ENCODE data around the gene PCP4. TPM values are rescaled to one million over a fixed set of nuclear protein-coding genes. Genes with fewer than 3 reads are reported as not detected.

The PCP4 gene
- total RNA-seq, 4 donors from 2014 or later, result not detected

DNA sequence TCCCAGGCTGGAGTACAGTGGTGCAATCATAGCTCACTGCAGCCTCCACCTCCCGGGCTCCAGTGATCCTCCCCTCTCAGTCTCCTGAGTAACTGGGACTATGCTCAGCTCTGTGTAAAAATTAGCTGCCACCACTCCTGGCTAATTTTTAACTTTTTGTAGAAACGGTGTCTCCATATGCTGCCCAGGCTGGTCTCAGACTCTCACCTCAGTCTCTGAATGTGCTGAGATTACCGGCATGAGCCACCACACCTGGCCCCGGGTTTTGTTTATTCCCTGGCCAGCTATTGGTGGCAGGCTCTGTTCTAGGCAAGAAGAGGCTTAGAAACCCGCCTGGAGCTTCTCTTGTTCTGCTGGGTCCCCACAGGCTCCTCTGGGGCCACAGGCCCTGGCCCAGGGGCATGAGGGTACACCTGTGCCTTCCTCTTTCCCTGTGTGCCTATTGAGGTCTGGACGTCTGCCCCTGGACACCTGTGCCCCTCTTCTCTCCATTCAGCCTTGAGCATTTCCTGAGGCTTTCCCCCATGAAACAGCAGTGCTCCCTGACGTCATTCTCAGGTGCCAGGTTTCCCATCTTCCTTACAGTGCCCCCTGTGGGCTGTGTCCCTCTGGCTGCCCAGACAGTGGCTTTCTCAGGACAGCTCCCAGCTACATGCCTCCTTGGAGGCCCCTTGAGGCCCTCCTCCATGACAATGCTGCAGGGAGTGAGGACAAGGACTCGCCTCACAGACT lies 57.5 kb downstream of the PCP4 start:
- Histone ChIP-seq H3K36me3 (no peaks in the 10 kb centered on the region), H3K4me3 (no peak overlapping the region), H3K27ac (no peak overlapping the region), H3K4me1 (no peaks in the 10 kb centered on the region), H3K9me3 (no peaks in the 10 kb centered on the region), H3K27me3 (no peaks in the 10 kb centered on the region)
- intact Hi-C loops (cut with DNase I; ENCODE audit: low total_unique reads) (no loop called here), in situ Hi-C loops (cut with MboI; ENCODE audit: low sequenced_read_pairs in 4 of 4) (no loop called here)
- ATAC-seq (no peak), DNase-seq (no peak)
- no peak for TF ChIP-seq POLR2A (IDR thresholded peaks at IDR 0.05)
- TF ChIP-seq, protein P1, sequence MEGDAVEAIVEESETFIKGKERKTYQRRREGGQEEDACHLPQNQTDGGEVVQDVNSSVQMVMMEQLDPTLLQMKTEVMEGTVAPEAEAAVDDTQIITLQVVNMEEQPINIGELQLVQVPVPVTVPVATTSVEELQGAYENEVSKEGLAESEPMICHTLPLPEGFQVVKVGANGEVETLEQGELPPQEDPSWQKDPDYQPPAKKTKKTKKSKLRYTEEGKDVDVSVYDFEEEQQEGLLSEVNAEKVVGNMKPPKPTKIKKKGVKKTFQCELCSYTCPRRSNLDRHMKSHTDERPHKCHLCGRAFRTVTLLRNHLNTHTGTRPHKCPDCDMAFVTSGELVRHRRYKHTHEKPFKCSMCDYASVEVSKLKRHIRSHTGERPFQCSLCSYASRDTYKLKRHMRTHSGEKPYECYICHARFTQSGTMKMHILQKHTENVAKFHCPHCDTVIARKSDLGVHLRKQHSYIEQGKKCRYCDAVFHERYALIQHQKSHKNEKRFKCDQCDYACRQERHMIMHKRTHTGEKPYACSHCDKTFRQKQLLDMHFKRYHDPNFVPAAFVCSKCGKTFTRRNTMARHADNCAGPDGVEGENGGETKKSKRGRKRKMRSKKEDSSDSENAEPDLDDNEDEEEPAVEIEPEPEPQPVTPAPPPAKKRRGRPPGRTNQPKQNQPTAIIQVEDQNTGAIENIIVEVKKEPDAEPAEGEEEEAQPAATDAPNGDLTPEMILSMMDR (IDR thresholded peaks at IDR 0.05 in 4 of 5, conservative IDR thresholded peaks at IDR 0.05 in 1 of 5), result no peak

DNA sequence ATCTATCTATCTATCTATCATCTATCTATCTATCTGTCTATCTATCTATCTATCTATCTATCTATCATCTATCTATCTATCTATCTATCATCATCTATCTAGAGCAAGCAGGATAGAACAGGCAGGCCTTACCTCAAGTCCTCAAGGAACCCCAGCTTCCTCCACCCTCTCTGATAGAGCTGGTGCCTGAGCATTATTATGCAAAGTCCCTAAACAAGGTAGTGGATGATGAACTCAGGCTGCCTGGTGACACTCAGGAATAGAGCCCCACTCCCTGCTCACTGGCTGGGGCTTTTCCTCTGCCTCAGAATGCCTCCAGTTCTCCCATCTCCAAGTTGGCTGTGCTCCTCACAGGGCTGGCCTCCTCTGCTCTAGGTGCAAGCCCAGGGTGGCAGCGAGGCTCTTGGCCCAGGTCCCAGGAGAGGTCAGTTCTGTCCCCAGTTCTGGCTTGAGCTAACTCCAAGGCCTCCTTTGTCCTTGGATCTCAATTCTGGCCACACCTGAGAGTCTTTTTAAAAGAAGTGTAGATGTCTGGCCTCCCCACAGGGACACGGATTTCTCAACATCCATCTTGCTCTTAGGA lies 60.2 kb downstream of the PCP4 start:
- ATAC-seq (no peak), DNase-seq (no peak)
- no peaks in the 10 kb centered on the region for H3K36me3 ChIP-seq
- no peak overlapping the region for H3K4me3 ChIP-seq
- TF ChIP-seq, protein P1 (IDR thresholded peaks at IDR 0.05 in 4 of 5, conservative IDR thresholded peaks at IDR 0.05 in 1 of 5), result no peak
- TF ChIP-seq POLR2A (IDR thresholded peaks at IDR 0.05), result no peak
- H3K9me3 ChIP-seq, result no peaks in the 10 kb centered on the region
- intact Hi-C loops (cut with DNase I; ENCODE audit: low total_unique reads), result no loop called here
- H3K27ac ChIP-seq, result no peak overlapping the region
- no peaks in the 10 kb centered on the region for H3K4me1 ChIP-seq
- in situ Hi-C loops (cut with MboI; ENCODE audit: low sequenced_read_pairs in 4 of 4), result no loop called here
- no peaks in the 10 kb centered on the region for H3K27me3 ChIP-seq

DNA sequence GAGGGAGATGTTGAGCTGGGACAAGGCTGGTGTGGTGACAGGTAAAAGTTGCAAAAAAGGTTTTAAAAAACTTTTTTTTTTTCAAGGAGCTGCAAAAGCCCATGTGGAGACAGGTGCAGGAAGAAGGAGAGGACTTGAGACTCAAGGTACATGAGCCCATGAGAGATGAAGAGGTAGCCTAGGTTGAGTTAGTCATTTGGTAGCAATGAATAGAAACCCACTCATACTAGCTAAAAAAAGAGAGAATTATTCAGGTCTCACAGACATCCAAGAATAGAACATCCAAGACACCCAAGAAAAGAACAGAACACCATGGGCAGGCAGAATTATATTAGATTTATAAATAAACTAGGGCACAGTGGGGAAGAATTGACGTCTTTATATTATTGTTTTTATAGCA lies 65.1 kb downstream of the PCP4 start:
- Histone ChIP-seq H3K4me3 (no peak overlapping the region), H3K27me3 (no peaks in the 10 kb centered on the region), H3K36me3 (no peaks in the 10 kb centered on the region), H3K4me1 (no peaks in the 10 kb centered on the region), H3K9me3 (no peaks in the 10 kb centered on the region), H3K27ac (no peak overlapping the region)
- DNase-seq (no peak), ATAC-seq (no peak)
- intact Hi-C loops (cut with DNase I; ENCODE audit: low total_unique reads) (no loop called here), in situ Hi-C loops (cut with MboI; ENCODE audit: low sequenced_read_pairs in 4 of 4) (no loop called here)
- TF ChIP-seq POLR2A (IDR thresholded peaks at IDR 0.05), result no peak
- TF ChIP-seq, protein P1 (IDR thresholded peaks at IDR 0.05 in 4 of 5, conservative IDR thresholded peaks at IDR 0.05 in 1 of 5), result no peak

DNA sequence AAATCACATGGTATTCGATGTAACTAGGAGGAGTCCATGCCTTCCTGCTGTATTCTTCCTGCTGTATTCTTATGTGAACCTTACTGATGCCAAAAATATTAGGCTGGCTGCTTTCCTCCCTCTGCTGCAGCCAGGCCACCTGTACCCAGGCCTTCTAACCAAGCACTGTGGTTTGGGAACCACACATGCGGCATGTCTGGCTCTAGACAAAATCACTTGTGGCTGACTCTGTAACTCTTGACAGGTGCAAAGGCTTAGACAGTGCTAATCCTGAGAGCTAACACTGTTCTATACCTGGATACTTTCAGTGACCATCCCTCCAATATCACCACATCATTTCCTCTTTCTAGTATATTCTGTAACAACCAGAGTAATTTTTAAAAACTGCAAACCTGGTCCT lies 67.7 kb downstream of the PCP4 start:
- Histone ChIP-seq H3K27me3 (no peaks in the 10 kb centered on the region), H3K27ac (no peak overlapping the region), H3K36me3 (no peaks in the 10 kb centered on the region), H3K9me3 (no peaks in the 10 kb centered on the region), H3K4me1 (no peaks in the 10 kb centered on the region), H3K4me3 (no peak overlapping the region)
- in situ Hi-C loops (cut with MboI; ENCODE audit: low sequenced_read_pairs in 4 of 4), result no loop called here
- intact Hi-C loops (cut with DNase I; ENCODE audit: low total_unique reads), result no loop called here
- DNase-seq, result no peak
- no peak for ATAC-seq
- TF ChIP-seq, protein P1 (IDR thresholded peaks at IDR 0.05 in 4 of 5, conservative IDR thresholded peaks at IDR 0.05 in 1 of 5), result no peak
- no peak for TF ChIP-seq POLR2A (IDR thresholded peaks at IDR 0.05)

Data from gastrocnemius medialis (tissue), 4 donors.